Neural cell (in vitro differentiated cells): Measurements from ENCODE around the gene PKNOX2. TPM values are rescaled to one million over a fixed set of nuclear protein-coding genes. Genes with fewer than 3 reads are reported as not detected.

Source experiments
- H2AFZ ChIP-seq: fragments of 200-600, 300-800 bp; sonication (generic), shearing (Covaris generic); 2 replicates; pipeline ENCODE4 v1.6.0; 2014; ENCODE audit warnings: low read depth, mild to moderate bottlenecking, antibody characterized with exemption, low read length, moderate library complexity
- H3F3A ChIP-seq: fragments of 200-600 bp; shearing (Covaris generic); 2 replicates; pipeline ENCODE4 v1.6.1; 2016; ENCODE audit warnings: mild to moderate bottlenecking, moderate library complexity, mixed read lengths, antibody characterized with exemption, low read length; ENCODE audit not compliant: insufficient read depth, poor library complexity, severe bottlenecking
- H3K27ac ChIP-seq: fragments of 200-600, 300-800 bp; sonication (generic), shearing (Covaris generic); 2 replicates; pipeline ENCODE4 v1.5.1; 2014; ENCODE audit warnings: mild to moderate bottlenecking, low read length, moderate library complexity
- H3K27me3 ChIP-seq: fragments of 300-800, 200-600 bp; sonication (generic), shearing (Covaris generic); 2 replicates; pipeline ENCODE4 v1.6.0; 2014; ENCODE audit warnings: mild to moderate bottlenecking, low read depth, low read length, moderate library complexity; ENCODE audit not compliant: insufficient read depth
- H3K36me3 ChIP-seq: fragments of 300-800, 200-600 bp; sonication (generic), shearing (Covaris generic); 2 replicates; pipeline ENCODE4 v1.5.1; 2014; ENCODE audit warnings: mild to moderate bottlenecking, antibody characterized with exemption, low read length, moderate library complexity; ENCODE audit not compliant: insufficient read depth
- H3K4me2 ChIP-seq: fragments of 300-800, 200-600 bp; sonication (generic), shearing (Covaris generic); 2 replicates; pipeline ENCODE4 v1.6.0; 2014; ENCODE audit warnings: mild to moderate bottlenecking, low read length
- H3K4me3 ChIP-seq: fragments of 300-800, 200-600 bp; sonication (generic), shearing (Covaris generic); 2 replicates; pipeline ENCODE4 v1.5.1; 2014; ENCODE audit warnings: mild to moderate bottlenecking, low read length, moderate library complexity
- H3K79me2 ChIP-seq: fragments of 200-600 bp; shearing (Covaris generic); replicated peaks from 2 replicates; pipeline ENCODE4 v1.6.0; 2014; ENCODE audit warnings: mild to moderate bottlenecking, low read length, moderate library complexity; ENCODE audit not compliant: insufficient read depth
- H3K9ac ChIP-seq: fragments of 300-800, 200-600 bp; sonication (generic), shearing (Covaris generic); 2 replicates; pipeline ENCODE4 v1.6.1; 2016; ENCODE audit warnings: mild to moderate bottlenecking, low read length, mixed read lengths
- H3K9me2 ChIP-seq: fragments of 200-600 bp; shearing (Covaris generic); 2 replicates; pipeline ENCODE4 v1.6.1; 2016; ENCODE audit warnings: mild to moderate bottlenecking, low read length, mixed read lengths; ENCODE audit not compliant: insufficient read depth
- H3K9me3 ChIP-seq: fragments of 200-600, 300-800 bp; sonication (generic), shearing (Covaris generic); 2 replicates; pipeline ENCODE4 v1.6.1; 2016; ENCODE audit warnings: mild to moderate bottlenecking, mixed run types, low read length, moderate library complexity, mixed read lengths
- H4K20me1 ChIP-seq: fragments of 200-600 bp; shearing (Covaris generic); 2 replicates; pipeline ENCODE4 v1.6.1; 2016; ENCODE audit warnings: mild to moderate bottlenecking, mixed run types; ENCODE audit not compliant: insufficient read depth
- CTCF ChIP-seq: fragments of 450-650 bp; IDR thresholded peaks from 2 replicates; pipeline ENCODE4 v1.5.1; 2014; ENCODE audit warnings: antibody characterized with exemption, mild to moderate bottlenecking, moderate library complexity; ENCODE audit not compliant: poor library complexity, severe bottlenecking
- EP300 ChIP-seq: fragments of 450-650 bp; conservative IDR thresholded peaks from 2 replicates; pipeline ENCODE4 v1.6.1; 2014; ENCODE audit warnings: antibody characterized with exemption, mild to moderate bottlenecking, moderate library complexity; ENCODE audit not compliant: poor library complexity, severe bottlenecking
- EZH2 ChIP-seq: fragments of 200-600, 300-800 bp; shearing (Covaris generic), sonication (generic); IDR thresholded peaks from 2 replicates; pipeline ENCODE4 v1.6.1; 2014; ENCODE audit warnings: antibody characterized with exemption, low read length, borderline replicate concordance, mild to moderate bottlenecking; ENCODE audit not compliant: insufficient read depth, poor library complexity, severe bottlenecking
- MXI1 ChIP-seq: fragments of 450-650 bp; conservative IDR thresholded peaks from 2 replicates; pipeline ENCODE4 v1.6.1; 2014; ENCODE audit warnings: antibody characterized with exemption, mild to moderate bottlenecking; ENCODE audit not compliant: poor library complexity, severe bottlenecking
- POLR2AphosphoS5 ChIP-seq: IDR thresholded peaks from 2 replicates; pipeline ENCODE4 v1.6.1; 2012
- RAD21 ChIP-seq: fragments of 450-650 bp; conservative IDR thresholded peaks from 2 replicates; pipeline ENCODE4 v1.6.1; 2014; ENCODE audit warnings: antibody characterized with exemption, mild to moderate bottlenecking, moderate library complexity
- REST ChIP-seq: IDR thresholded peaks from 2 replicates; pipeline ENCODE4 v1.6.1; 2012; ENCODE audit warnings: borderline replicate concordance
- SMC3 ChIP-seq: fragments of 450-650 bp; conservative IDR thresholded peaks from 2 replicates; pipeline ENCODE4 v1.6.1; 2014; ENCODE audit warnings: antibody characterized with exemption, mild to moderate bottlenecking, moderate library complexity; ENCODE audit not compliant: poor library complexity
- TAF1 ChIP-seq: IDR thresholded peaks from 2 replicates; pipeline ENCODE4 v1.6.1; 2012; ENCODE audit warnings: low read depth
- polyA plus RNA-seq: library from polyadenylated mRNA; depleted of rRNA; stranded (reverse); fragments of >200 nt; gene quantifications from 2 replicates; pipeline ENCODE4 v1.2.3, GENCODE V29; 2014

The PKNOX2 gene
- polyA plus RNA-seq, 1 donor from 2014 or later, result 0.99 TPM

GRCh38 chr11:125182573-125182972 is 18.0 kb downstream of the PKNOX2 start:
- no peak overlapping the region for H3K4me2 ChIP-seq
- H3K4me3 ChIP-seq, result no peak overlapping the region
- H3K79me2 ChIP-seq, result peaks cover 6% of the 10 kb centered on the region
- H3F3A ChIP-seq, result no peaks in the 10 kb centered on the region
- no peaks in the 10 kb centered on the region for H3K9me3 ChIP-seq
- H3K9me2 ChIP-seq, result no peaks in the 10 kb centered on the region
- H4K20me1 ChIP-seq, result no peaks in the 10 kb centered on the region
- no peak overlapping the region for H3K9ac ChIP-seq
- no peak overlapping the region for H2AFZ ChIP-seq
- TF ChIP-seq SMC3 (no peak), MXI1 (no peak), REST (no peak), EP300 (no peak), CTCF (no peak), POLR2AphosphoS5 (no peak), RAD21 (no peak), EZH2 (no peak), TAF1 (no peak)
- H3K27ac ChIP-seq, result no peak overlapping the region
- H3K27me3 ChIP-seq, result no peaks in the 10 kb centered on the region
- H3K36me3 ChIP-seq, result no peaks in the 10 kb centered on the region

- Histone ChIP-seq H4K20me1 (no peaks in the 10 kb centered on the region), H3K36me3 (no peaks in the 10 kb centered on the region), H3K9me2 (no peaks in the 10 kb centered on the region), H3K9me3 (no peaks in the 10 kb centered on the region), H3K79me2 (peaks cover 6% of the 10 kb centered on the region), H3F3A (no peaks in the 10 kb centered on the region), H3K27ac (no peak overlapping the region), H3K27me3 (no peaks in the 10 kb centered on the region), H3K9ac (no peak overlapping the region), H3K4me2 (no peak overlapping the region), H3K4me3 (no peak overlapping the region), H2AFZ (no peak overlapping the region)
- TF ChIP-seq MXI1 (no peak), EZH2 (no peak), RAD21 (no peak), REST (no peak), TAF1 (no peak), EP300 (no peak), SMC3 (no peak), POLR2AphosphoS5 (no peak), CTCF (no peak)
Observed at GRCh38 chr11:125183641-125184040, 19.1 kb downstream of the PKNOX2 start.
